ENCODE results near the gene PCDHGA1. TPM values are rescaled to one million over a fixed set of nuclear protein-coding genes. Genes with fewer than 3 reads are reported as not detected.

Gene PCDHGA1
- total RNA-seq, 1 donor from 2014 or later = 0.15 TPM

- H3K4me3 Mint-ChIP-seq (ENCODE audit: unreplicated experiment) = peak overlapping the region; percentile 68
- peak; percentile 62 for DNase-seq (ENCODE audit: low spot score)
These were observed 164.6 kb downstream of the PCDHGA1 start for GRCh38 chr5:141494761-141495452.

GRCh38 chr5:141495453-141495811 lies 165.1 kb downstream of the PCDHGA1 start:
- peaks cover 45% of the 10 kb centered on the region for H3K4me1 Mint-ChIP-seq (ENCODE audit: low read depth)
- no peaks in the 10 kb centered on the region for H3K9me3 Mint-ChIP-seq (ENCODE audit: low read depth)

More at GRCh38 chr5:141494761-141495452, 164.6 kb downstream of the PCDHGA1 start:
- H3K27ac Mint-ChIP-seq (ENCODE audit: unreplicated experiment) = peak overlapping the region; percentile 86
- TF ChIP-seq CTCF (IDR thresholded peaks at IDR 0.05) = peak; percentile 7
- H3K4me1 Mint-ChIP-seq (ENCODE audit: low read depth) = peaks cover 45% of the 10 kb centered on the region
- H3K27me3 Mint-ChIP-seq (ENCODE audit: low read depth) = no peaks in the 10 kb centered on the region
- H3K9me3 Mint-ChIP-seq (ENCODE audit: low read depth) = no peaks in the 10 kb centered on the region
- H3K36me3 Mint-ChIP-seq (ENCODE audit: low read depth) = peaks cover 8% of the 10 kb centered on the region

GRCh38 chr5:141496038-141496437 lies 165.7 kb downstream of the PCDHGA1 start:
- Mint-ChIP-seq H3K27me3 (ENCODE audit: low read depth) (no peaks in the 10 kb centered on the region), H3K27ac (ENCODE audit: unreplicated experiment) (peak overlapping the region; percentile 86), H3K9me3 (ENCODE audit: low read depth) (no peaks in the 10 kb centered on the region), H3K4me3 (ENCODE audit: unreplicated experiment) (peak overlapping the region; percentile 38), H3K36me3 (ENCODE audit: low read depth) (peaks cover 6% of the 10 kb centered on the region), H3K4me1 (ENCODE audit: low read depth) (peaks cover 45% of the 10 kb centered on the region)
- DNase-seq (ENCODE audit: low spot score) = peak; percentile 72
- TF ChIP-seq CTCF (IDR thresholded peaks at IDR 0.05) = no peak

More at GRCh38 chr5:141495453-141495811, 165.1 kb downstream of the PCDHGA1 start:
- Mint-ChIP-seq H3K27me3 (ENCODE audit: low read depth) (no peaks in the 10 kb centered on the region), H3K36me3 (ENCODE audit: low read depth) (peaks cover 9% of the 10 kb centered on the region), H3K4me3 (ENCODE audit: unreplicated experiment) (peak overlapping the region; percentile 38), H3K27ac (ENCODE audit: unreplicated experiment) (peak overlapping the region; percentile 86)
- no peak for DNase-seq (ENCODE audit: low spot score)
- TF ChIP-seq CTCF (IDR thresholded peaks at IDR 0.05) = no peak

GRCh38 chr5:141501761-141502160 lies 171.4 kb downstream of the PCDHGA1 start:
- Mint-ChIP-seq H3K27me3 (ENCODE audit: low read depth) (no peaks in the 10 kb centered on the region), H3K9me3 (ENCODE audit: low read depth) (no peaks in the 10 kb centered on the region), H3K4me3 (ENCODE audit: unreplicated experiment) (no peak overlapping the region), H3K4me1 (ENCODE audit: low read depth) (peaks cover 22% of the 10 kb centered on the region), H3K27ac (ENCODE audit: unreplicated experiment) (peak overlapping the region; percentile 37), H3K36me3 (ENCODE audit: low read depth) (peaks cover 13% of the 10 kb centered on the region)
- DNase-seq (ENCODE audit: low spot score) = no peak
- no peak for TF ChIP-seq CTCF (IDR thresholded peaks at IDR 0.05)

GRCh38 chr5:141503681-141504080 lies 173.4 kb downstream of the PCDHGA1 start:
- no peak for TF ChIP-seq CTCF (IDR thresholded peaks at IDR 0.05)
- H3K9me3 Mint-ChIP-seq (ENCODE audit: low read depth) = no peaks in the 10 kb centered on the region
- H3K4me1 Mint-ChIP-seq (ENCODE audit: low read depth) = peaks cover 36% of the 10 kb centered on the region
- no peak overlapping the region for H3K27ac Mint-ChIP-seq (ENCODE audit: unreplicated experiment)
- no peaks in the 10 kb centered on the region for H3K27me3 Mint-ChIP-seq (ENCODE audit: low read depth)
- peaks cover 8% of the 10 kb centered on the region for H3K36me3 Mint-ChIP-seq (ENCODE audit: low read depth)
- no peak overlapping the region for H3K4me3 Mint-ChIP-seq (ENCODE audit: unreplicated experiment)
- DNase-seq (ENCODE audit: low spot score) = no peak
